Muscle of leg (tissue), 16 donors: ENCODE data around the gene RLN1. TPM values are rescaled to one million over a fixed set of nuclear protein-coding genes. Genes with fewer than 3 reads are reported as not detected.
"Not testable (repeated sequence)": the region's sequence is repeated elsewhere in the genome, so short reads cannot be mapped to it uniquely, and the experiment has no call there.

Source experiments
- DNase-seq: peaks from one replicate; pipeline ENCODE4 v3.0.0; 2013
- H3K27ac ChIP-seq: one replicate; pipeline ENCODE4 v1.5.1; 2013; ENCODE audit warnings: mild to moderate bottlenecking, low read length, control low read depth
- H3K27me3 ChIP-seq: one replicate; pipeline ENCODE4 v1.6.1; 2013; ENCODE audit warnings: low read length; ENCODE audit not compliant: control insufficient read depth, insufficient read depth
- H3K36me3 ChIP-seq: one replicate; pipeline ENCODE4 v1.6.1; 2013; ENCODE audit warnings: low read length; ENCODE audit not compliant: control insufficient read depth, insufficient read depth
- H3K4me1 ChIP-seq: one replicate; pipeline ENCODE4 v1.6.1; 2013; ENCODE audit warnings: low read length; ENCODE audit not compliant: control insufficient read depth, insufficient read depth
- H3K4me3 ChIP-seq: one replicate; pipeline ENCODE4 v1.5.1; 2013; ENCODE audit warnings: low read length, control low read depth
- H3K9me3 ChIP-seq: replicated peaks from 2 replicates; pipeline ENCODE4 v1.6.1; 2013; ENCODE audit warnings: low read depth, low read length; ENCODE audit not compliant: control insufficient read depth
- WGBS: methylation state at CpG from one replicate; pipeline ENCODE4 v1.1.5; 2013; ENCODE audit warnings: missing lambda C conversion rate; ENCODE audit not compliant: insufficient coverage; 5-methylcytosine and 5-hydroxymethylcytosine counted together
- long read RNA-seq, 11 donors: transcript quantifications; one replicate each; lab custom pipeline, GENCODE V29; 2026
- polyA plus RNA-seq, 8 donors: library from polyadenylated mRNA; unstranded; fragments of 120-200 nt; gene quantifications; one replicate each; pipeline versions ENCODE4 v1.2.1 to v1.2.3, GENCODE V29; 2013; ENCODE audit warnings: inconsistent platforms in 1 of 8, low replicate concordance in 1 of 8; ENCODE audit not compliant: insufficient read length in 8 of 8, insufficient read depth in 1 of 8
- total RNA-seq: library from RNA; stranded (reverse); fragments of 120-200 nt; gene quantifications from one replicate; pipeline ENCODE4 v1.2.4, GENCODE V29; 2013

Gene RLN1
- 0.35 TPM for total RNA-seq
- under 1 TPM in 5 of 8 donors, not detected in 3; 0.23 to 0.67 (median 0.43) TPM for polyA plus RNA-seq
- long read RNA-seq, donor 1, result 0 reads
- long read RNA-seq, donor 2, result 0 reads
- long read RNA-seq, donor 3, partial matches to known transcripts, result 0 of 1 reads
- long read RNA-seq, donor 3, other reads (novel, unspliced or antisense), result 0 of 1 reads
- long read RNA-seq, donor 4, result 0 reads
- long read RNA-seq, donor 5, result 0 reads
- long read RNA-seq, donor 6, result 0 reads
- long read RNA-seq, donor 7, partial matches to known transcripts, result 0 of 1 reads
- long read RNA-seq, donor 7, other reads (novel, unspliced or antisense), result 0 of 1 reads
- long read RNA-seq, donor 8, partial matches to known transcripts, result 0 of 1 reads
- long read RNA-seq, donor 8, other reads (novel, unspliced or antisense), result 0 of 1 reads
- long read RNA-seq, donor 9, result 0 reads
- long read RNA-seq, donor 10, result 0 reads
- long read RNA-seq, donor 11, result 0 reads

- 20% methylated on average over 10 of the region's 50 CpGs for WGBS
- H3K9me3 ChIP-seq, H3K27ac ChIP-seq, H3K4me1 ChIP-seq, H3K4me3 ChIP-seq, H3K36me3 ChIP-seq, H3K27me3 ChIP-seq, DNase-seq: not testable (repeated sequence)
Measured at GRCh38 chr9:5338992-5339981, at the start of gene RLN1. Gene RLN1 (minus strand): TSS chr9:5339876. CDS start chr9:5339746, 130 bp downstream.

- 41% methylated on average over 2 of the region's 3 CpGs for WGBS
- DNase-seq, result no peak
Measured at GRCh38 chr9:5389109-5389732, 49.5 kb upstream of the RLN1 start.

GRCh38 chr9:5388026-5388819, 48.5 kb upstream of the RLN1 start:
- Histone ChIP-seq H3K27ac (no peak overlapping the region), H3K9me3 (no peaks in the 10 kb centered on the region), H3K4me3 (no peak overlapping the region), H3K27me3 (no peaks in the 10 kb centered on the region), H3K4me1 (no peaks in the 10 kb centered on the region), H3K36me3 (no peaks in the 10 kb centered on the region)
- WGBS, result 74% methylated on average over 2 of the region's 5 CpGs
- DNase-seq, result no peak

More at GRCh38 chr9:5389109-5389732, 49.5 kb upstream of the RLN1 start:
- Histone ChIP-seq H3K4me3 (no peak overlapping the region), H3K27me3 (no peaks in the 10 kb centered on the region), H3K36me3 (no peaks in the 10 kb centered on the region), H3K27ac (no peak overlapping the region), H3K4me1 (no peaks in the 10 kb centered on the region), H3K9me3 (no peaks in the 10 kb centered on the region)

GRCh38 chr9:5384436-5384835, 44.8 kb upstream of the RLN1 start:
- Histone ChIP-seq H3K9me3 (no peaks in the 10 kb centered on the region), H3K4me1 (no peaks in the 10 kb centered on the region), H3K27ac (no peak overlapping the region)

GRCh38 chr9:5382479-5382878, 42.8 kb upstream of the RLN1 start:
- Histone ChIP-seq H3K4me1 (no peaks in the 10 kb centered on the region), H3K27me3 (no peaks in the 10 kb centered on the region), H3K27ac (no peak overlapping the region), H3K36me3 (no peaks in the 10 kb centered on the region), H3K9me3 (no peaks in the 10 kb centered on the region), H3K4me3 (no peak overlapping the region)
- WGBS, result 70% methylated on average over 3 of the region's 3 CpGs
- DNase-seq, result no peak

More at GRCh38 chr9:5384436-5384835, 44.8 kb upstream of the RLN1 start:
- no peak for DNase-seq
- no peaks in the 10 kb centered on the region for H3K36me3 ChIP-seq
- no peak overlapping the region for H3K4me3 ChIP-seq
- no peaks in the 10 kb centered on the region for H3K27me3 ChIP-seq

GRCh38 chr9:5375790-5376477, 36.3 kb upstream of the RLN1 start:
- Histone ChIP-seq H3K27me3 (no peaks in the 10 kb centered on the region), H3K9me3 (no peaks in the 10 kb centered on the region)

GRCh38 chr9:5375091-5375490, 35.4 kb upstream of the RLN1 start:
- 67% methylated on average over 1 of the region's 1 CpG for WGBS
- Histone ChIP-seq H3K27ac (no peak overlapping the region), H3K9me3 (no peaks in the 10 kb centered on the region), H3K4me1 (no peaks in the 10 kb centered on the region), H3K27me3 (no peaks in the 10 kb centered on the region), H3K4me3 (no peak overlapping the region), H3K36me3 (no peaks in the 10 kb centered on the region)
- no peak for DNase-seq

More at GRCh38 chr9:5375790-5376477, 36.3 kb upstream of the RLN1 start:
- Histone ChIP-seq H3K4me1 (no peaks in the 10 kb centered on the region), H3K4me3 (no peak overlapping the region), H3K36me3 (no peaks in the 10 kb centered on the region), H3K27ac (no peak overlapping the region)
- DNase-seq, result no peak
- 93% methylated on average over 3 of the region's 6 CpGs for WGBS

GRCh38 chr9:5364294-5365024, 24.8 kb upstream of the RLN1 start:
- H3K4me1 ChIP-seq, result peaks cover 14% of the 10 kb centered on the region
- no CpG with 5 or more reads among the region's 3 CpGs for WGBS
- no peaks in the 10 kb centered on the region for H3K27me3 ChIP-seq
- H3K9me3 ChIP-seq, result no peaks in the 10 kb centered on the region
- DNase-seq, result peak; percentile 26
- H3K36me3 ChIP-seq, result no peaks in the 10 kb centered on the region
- no peak overlapping the region for H3K4me3 ChIP-seq
- no peak overlapping the region for H3K27ac ChIP-seq
